Fibroblast of mammary gland (primary cell): ENCODE results near the gene TCF23.

Source experiments
- DNase-seq: peaks from one replicate; pipeline ENCODE4 v3.0.0-alpha.2; 2010; ENCODE audit warnings: low read depth
- H3K4me3 ChIP-seq: 2 replicates; pipeline ENCODE4 v1.5.1; 2011; ENCODE audit warnings: low read depth, mild to moderate bottlenecking, low read length, moderate library complexity; ENCODE audit not compliant: control insufficient read depth
- TF ChIP-seq, protein P1 (sequence below): conservative IDR thresholded peaks from 2 replicates; pipeline ENCODE4 v1.5.1; 2011; ENCODE audit warnings: low read depth, low read length, inconsistent platforms; ENCODE audit not compliant: control insufficient read depth, insufficient read depth

The TCF23 gene

DNA sequence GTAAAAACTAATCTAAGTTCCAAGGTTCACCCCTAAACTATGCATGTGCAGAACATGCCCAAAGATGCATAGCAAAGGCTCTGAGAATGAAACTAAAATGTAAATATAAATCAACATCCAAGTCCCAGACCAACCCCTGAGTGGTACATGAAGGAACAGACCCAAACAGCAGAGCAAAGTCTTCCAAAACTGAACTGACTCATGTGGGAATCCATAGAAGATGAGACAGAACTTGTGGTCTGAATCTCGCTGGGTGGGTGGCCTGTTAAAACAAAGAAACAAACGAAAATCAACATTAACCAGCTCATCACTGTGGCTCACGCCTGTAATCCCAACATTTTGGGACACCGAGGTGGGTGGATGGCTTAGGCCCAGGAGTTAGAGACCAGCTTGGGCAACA, 33.5 kb downstream of the TCF23 start:
- no peak overlapping the region for H3K4me3 ChIP-seq
- TF ChIP-seq, protein P1, sequence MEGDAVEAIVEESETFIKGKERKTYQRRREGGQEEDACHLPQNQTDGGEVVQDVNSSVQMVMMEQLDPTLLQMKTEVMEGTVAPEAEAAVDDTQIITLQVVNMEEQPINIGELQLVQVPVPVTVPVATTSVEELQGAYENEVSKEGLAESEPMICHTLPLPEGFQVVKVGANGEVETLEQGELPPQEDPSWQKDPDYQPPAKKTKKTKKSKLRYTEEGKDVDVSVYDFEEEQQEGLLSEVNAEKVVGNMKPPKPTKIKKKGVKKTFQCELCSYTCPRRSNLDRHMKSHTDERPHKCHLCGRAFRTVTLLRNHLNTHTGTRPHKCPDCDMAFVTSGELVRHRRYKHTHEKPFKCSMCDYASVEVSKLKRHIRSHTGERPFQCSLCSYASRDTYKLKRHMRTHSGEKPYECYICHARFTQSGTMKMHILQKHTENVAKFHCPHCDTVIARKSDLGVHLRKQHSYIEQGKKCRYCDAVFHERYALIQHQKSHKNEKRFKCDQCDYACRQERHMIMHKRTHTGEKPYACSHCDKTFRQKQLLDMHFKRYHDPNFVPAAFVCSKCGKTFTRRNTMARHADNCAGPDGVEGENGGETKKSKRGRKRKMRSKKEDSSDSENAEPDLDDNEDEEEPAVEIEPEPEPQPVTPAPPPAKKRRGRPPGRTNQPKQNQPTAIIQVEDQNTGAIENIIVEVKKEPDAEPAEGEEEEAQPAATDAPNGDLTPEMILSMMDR = no peak
- peak; percentile 88 for DNase-seq

DNA sequence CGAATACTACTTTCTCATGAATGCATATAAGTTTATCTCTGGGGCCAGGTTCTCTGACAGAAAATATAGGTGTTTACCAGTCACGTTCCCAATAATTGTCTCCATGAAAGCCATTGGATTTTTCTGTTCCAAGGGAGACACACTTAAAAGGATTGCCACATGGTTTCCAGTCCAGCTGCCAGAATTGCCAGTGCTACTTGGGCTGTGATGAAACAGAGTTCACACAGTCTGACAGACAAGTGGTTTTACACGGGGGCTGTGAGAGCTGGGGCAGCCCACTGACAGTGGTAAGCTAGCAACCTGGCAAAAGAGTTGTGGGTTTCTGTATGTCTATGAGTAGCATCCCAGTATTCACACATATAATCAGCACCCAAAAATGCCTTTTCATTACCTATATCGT, 35.3 kb downstream of the TCF23 start:
- TF ChIP-seq, protein P1 = no peak
- DNase-seq = peak; percentile 57
- H3K4me3 ChIP-seq = no peak overlapping the region

DNA sequence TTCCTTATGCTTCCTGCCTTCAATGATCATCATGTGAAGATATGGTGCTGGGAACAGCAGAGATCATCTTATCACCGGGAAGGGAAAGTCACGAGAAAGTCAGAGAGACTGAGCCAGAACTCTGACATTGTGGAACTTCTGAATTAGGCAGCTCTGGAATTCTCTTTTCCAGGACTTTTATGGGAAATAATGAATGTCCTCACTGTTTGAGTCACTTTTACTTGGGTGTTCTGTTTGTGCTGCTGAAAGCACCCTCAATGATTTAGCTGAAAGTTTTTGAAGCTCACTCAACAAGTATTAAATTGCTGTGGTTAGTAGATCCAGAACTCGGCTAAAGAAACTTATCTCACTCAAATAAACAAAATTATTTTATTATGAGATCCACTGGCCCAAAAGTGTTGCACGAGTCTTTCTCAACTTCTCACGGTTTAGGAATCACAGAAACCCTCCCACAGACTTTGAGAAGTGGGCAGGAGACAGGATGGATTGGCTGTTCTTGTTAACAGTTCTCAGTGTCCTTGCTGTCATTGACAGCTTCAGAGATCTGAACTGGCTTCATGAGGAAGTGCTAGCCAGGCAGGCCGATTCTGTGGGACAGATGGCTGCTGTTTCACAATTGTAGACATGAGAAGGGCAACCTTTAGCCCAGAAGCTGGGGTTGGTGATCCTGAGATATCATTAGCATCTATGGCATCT, 36.7 kb downstream of the TCF23 start:
- TF ChIP-seq, protein P1 = no peak
- no peak overlapping the region for H3K4me3 ChIP-seq
- DNase-seq = peak; percentile 80

DNA sequence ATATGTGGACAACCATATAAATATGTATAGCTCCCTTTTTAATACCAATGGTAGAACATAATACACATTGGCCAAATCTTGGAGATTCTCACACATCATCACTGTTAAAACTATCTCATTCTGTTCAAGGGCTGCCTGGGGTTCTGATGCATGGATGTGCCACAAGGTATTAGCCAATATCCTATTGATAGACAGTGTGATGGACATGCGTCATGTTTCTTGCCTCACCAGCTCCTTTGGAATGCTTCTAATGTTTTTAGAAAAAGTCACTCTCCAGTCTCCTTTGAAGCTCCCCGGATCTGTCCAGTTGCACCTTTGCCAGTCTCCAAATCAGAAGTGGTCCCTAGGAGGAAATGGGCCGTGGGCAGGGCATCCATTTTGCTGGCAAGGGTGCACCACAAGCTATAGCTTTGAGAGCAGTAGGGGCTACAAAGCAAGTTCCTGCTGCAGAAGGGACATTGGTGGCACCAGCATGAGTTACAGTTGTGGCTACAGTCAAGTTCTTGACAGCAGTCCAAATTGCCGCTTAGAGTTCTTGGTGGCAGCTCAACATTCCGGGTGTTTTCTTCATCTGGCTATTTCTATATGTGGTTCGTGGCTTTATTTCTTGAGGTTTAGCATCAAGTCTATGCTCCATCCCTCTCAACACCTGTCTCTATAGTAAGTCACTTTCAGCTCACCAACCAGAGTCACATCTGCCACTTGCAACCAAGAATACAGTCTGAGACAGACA, 38.0 kb downstream of the TCF23 start:
- H3K4me3 ChIP-seq = no peak overlapping the region
- TF ChIP-seq, protein P1 = no peak
- DNase-seq = no peak

DNA sequence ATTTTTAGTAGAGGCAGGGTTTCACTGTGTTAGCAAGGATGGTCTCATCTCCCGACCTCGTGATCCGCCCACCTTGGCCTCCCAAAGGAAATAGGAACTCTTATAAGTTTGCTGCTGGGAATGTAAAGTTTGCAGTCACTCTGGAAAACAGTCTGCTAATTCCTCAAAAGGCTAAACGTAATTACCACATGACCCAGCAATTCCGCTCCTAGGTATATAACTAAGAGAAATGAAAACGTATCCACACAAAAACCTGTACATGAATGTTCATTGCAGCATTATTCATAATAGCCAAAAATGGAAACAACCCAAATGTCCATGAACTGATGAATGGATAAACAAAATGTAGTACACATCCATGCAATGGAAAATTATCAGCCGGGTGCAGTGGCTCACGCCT, 41.2 kb downstream of the TCF23 start:
- no peak for DNase-seq
- TF ChIP-seq, protein P1 = no peak
- H3K4me3 ChIP-seq = no peak overlapping the region

DNA sequence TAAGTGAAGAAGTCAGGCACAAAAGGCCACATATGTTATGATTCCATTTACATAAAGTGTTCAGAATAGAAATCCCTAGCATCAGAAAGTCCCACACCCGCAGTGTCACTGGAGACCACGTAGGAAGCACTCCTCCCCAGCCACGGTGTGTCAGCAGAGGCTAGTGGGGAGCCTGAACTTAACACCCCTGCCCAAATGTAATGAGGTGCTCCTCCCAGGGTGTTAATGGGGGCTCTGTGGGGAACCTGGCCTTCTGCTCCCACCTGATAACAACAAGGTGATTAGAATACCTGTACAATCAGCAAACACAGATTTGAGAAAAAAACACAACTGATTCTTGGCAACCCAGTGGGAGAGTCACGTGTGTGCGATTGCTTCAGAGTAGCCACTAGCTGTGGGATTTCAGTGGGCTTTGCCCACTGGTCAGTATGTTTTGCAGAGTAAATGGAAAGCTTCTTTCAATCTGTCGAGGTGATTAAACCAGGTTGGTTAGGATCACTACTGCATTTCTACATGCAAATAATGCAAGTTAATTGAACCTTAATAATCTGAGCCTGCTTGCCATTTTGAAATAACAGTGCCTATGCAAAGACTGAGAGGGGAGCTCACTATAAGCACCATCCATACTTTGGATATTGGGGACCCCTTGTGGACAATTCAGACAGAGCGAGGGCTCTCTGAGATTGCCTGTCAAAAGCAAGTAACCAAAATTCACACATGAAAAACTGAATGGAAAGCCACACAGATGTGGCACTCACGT, 42.4 kb downstream of the TCF23 start:
- DNase-seq = peak; percentile 76
- TF ChIP-seq, protein P1 = peak; percentile 81
- H3K4me3 ChIP-seq = no peak overlapping the region
